Right ventricle myocardium inferior (tissue), 1 donor: Measurements from ENCODE around the gene TMEM184C. TPM values are rescaled to one million over a fixed set of nuclear protein-coding genes. Genes with fewer than 3 reads are reported as not detected.

Experiments used
- ATAC-seq: fragments of 200-7000 bp; cut with Tn5 transposase; one replicate; pipeline ENCODE4 v1.9.1; 2020; ENCODE audit warnings: mild to moderate bottlenecking, moderate library complexity
- DNase-seq: peaks from one replicate; pipeline ENCODE4 v3.0.0; 2021; ENCODE audit errors: missing footprints
- intact Hi-C: fragments of 100-400 bp; cut with DNase I; formaldehyde crosslinking; loops from one replicate; pipeline ENCODE4 v1.11.0; 2022
- total RNA-seq: library from RNA; stranded (reverse); fragmentation: NEBNext Ultra II Directional; extraction: Animal tissue kit (Norgen Biotek cat#: 25700); gene quantifications from one replicate; pipeline ENCODE4 v1.2.1, GENCODE V29; 2021
- donor health status: DM: no; HTN: yes; CAD: no; lungs with severe emphysema.

TMEM184C gene
- total RNA-seq, 1 donor from 2014 or later, result 26.4 TPM

GRCh38 chr4:147639388-147639787 lies 22.2 kb downstream of the TMEM184C start:
- intact Hi-C loops, result no loop called here
- DNase-seq, result no peak
- ATAC-seq, result no peak

DNA sequence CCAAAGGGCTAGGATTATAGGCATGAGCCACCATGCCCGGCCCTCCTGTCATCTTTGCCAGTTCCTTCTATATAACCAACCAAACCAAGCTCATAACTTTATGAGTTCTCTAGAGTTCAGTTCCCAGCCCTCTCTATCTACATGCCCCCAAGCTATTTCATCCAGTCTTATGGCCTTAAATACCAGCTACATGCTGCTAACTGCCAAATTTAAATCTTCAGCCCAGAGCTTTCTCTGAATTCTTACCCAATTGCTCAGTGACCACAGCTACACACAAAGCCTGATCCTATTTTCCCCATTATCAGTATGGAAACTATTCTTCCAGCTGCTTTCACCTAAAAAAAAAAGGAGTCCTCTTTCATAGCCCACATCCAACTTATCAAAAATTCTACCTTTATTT lies 23.1 kb downstream of the TMEM184C start:
- DNase-seq (no peak), ATAC-seq (no peak)
- intact Hi-C loops, result no loop called here

DNA sequence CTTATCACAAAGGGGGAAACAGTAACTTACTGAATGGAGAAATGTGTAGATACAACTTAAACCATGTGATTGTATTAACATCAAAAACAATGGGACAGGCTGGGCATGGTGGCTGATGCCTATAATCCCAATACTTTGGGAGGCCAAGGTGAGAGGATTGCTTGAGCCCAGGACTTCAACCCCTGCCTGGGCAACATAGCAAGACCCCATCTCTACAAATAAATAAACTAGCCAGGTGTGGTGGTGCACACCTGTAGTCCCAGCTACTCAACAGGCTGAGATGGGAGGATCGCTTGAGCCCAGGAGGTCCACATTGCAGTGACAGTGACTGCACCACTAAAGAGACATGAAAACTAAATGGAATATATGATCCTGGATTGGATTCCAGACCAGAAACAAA lies 26.4 kb downstream of the TMEM184C start:
- ATAC-seq, result no peak
- intact Hi-C loops, result no loop called here
- DNase-seq, result no peak

DNA sequence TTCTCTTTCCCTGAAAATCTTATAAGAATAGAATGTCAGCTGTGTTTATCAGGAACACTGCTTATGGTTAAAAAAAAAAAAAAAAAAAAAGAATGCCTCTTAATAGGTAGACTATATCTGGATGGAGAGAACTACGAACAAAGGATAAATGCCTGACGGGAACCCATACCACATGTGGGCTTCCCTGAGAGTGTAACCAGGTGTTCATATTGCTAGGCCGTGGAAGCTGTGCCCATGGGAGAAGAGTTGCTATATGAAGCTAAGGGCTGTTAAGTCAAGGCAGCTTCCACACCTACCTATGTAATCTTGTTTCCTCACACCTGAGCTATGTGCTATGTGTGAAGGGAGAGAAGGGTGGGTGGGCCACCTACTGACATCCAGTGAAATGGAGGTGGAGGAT lies 27.3 kb downstream of the TMEM184C start:
- no peak for DNase-seq
- ATAC-seq, result no peak
- intact Hi-C loops, result no loop called here

DNA sequence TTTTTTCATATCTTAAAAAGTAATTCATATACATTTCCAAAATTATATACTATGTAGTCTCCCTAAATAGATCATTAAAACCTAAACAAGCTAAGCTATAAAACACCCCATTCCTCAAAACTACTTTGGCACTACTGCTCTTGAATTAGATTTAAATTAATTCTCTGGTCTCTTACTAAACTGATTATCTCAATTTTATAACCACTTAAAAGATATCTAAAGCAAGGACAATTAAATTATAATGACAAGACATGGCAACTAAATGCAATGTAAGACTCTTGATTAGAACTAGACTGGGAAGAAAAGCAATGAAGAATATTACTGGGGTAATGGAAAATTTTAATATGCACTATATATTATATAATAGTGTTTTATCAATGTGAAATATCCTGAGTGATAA lies 27.9 kb downstream of the TMEM184C start:
- intact Hi-C loops, result no loop called here
- ATAC-seq (no peak), DNase-seq (no peak)

- ATAC-seq (no peak), DNase-seq (no peak)
- intact Hi-C loops, result no loop called here
Measured at GRCh38 chr4:147648656-147649055, 31.5 kb downstream of the TMEM184C start.

- DNase-seq (no peak), ATAC-seq (no peak)
- intact Hi-C loops, result no loop called here
Measured at GRCh38 chr4:147651563-147651962, 34.4 kb downstream of the TMEM184C start.

- ATAC-seq (no peak), DNase-seq (no peak)
- intact Hi-C loops, result no loop called here
Measured at GRCh38 chr4:147655639-147656038, 38.4 kb downstream of the TMEM184C start.

DNA sequence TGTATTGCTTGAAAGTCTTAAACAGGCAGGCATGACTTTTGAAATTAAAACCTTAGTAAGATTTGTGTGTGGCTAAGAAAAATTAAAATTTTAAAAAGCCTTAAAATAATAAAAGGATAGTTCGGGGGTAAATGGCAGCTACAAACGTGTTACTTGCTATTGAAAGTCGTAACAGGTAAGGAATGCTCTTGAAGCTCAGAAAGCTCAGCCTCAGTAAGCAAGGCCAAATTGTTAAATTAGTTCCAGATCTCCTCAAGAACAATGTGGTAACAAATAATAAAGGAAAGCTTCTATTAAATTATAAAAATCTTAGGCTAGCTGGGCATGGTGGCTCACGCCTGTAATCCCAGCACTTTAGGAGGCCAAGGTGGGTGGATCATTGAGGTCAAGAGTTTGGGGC lies 41.3 kb downstream of the TMEM184C start:
- intact Hi-C loops, result no loop called here
- no peak for DNase-seq
- no peak for ATAC-seq

DNA sequence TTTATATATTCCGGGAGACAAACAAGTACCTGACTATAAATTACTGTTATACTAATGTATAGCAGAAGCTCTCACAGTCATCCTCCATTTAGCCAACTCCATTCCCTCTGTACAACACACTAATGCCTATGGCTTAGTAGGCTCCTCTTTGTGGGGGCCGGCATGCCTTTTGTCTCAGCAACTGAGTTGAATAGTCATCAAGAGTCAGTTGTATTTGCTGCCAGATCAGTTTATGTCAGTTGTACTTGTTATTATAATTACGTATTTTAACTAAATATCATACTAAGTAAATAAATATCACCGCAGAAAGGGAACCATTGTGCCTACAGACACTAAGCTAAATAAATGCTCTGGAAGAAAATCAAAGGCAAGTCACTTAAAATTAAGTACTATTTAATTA lies 56.9 kb downstream of the TMEM184C start:
- no peak for ATAC-seq
- intact Hi-C loops, result no loop called here
- DNase-seq, result no peak

- intact Hi-C loops, result no loop called here
- DNase-seq, result no peak
- no peak for ATAC-seq
Measured at GRCh38 chr4:147674496-147674895, 57.3 kb downstream of the TMEM184C start.

DNA sequence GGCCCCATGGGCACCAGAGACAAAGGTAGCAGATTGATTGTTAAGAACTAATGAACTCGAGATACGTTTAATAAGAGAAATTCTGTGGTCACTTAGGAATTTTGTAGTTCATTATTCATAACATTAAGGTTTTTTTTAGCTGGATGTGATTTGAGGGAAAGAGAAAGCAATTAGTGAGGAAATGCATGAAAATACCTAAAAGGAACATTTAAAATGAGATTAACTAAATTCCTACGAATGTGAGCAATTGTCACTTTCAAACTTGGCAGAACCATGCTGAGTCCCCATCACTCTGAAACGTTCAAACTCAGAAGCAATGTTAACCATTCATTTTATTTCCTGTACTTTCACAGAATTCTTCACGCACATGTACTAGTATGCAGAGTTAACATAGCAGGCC lies 60.9 kb downstream of the TMEM184C start:
- intact Hi-C loops, result no loop called here
- ATAC-seq (no peak), DNase-seq (no peak)

- intact Hi-C loops, result no loop called here
- ATAC-seq (no peak), DNase-seq (no peak)
Measured at GRCh38 chr4:147678796-147679549, 61.8 kb downstream of the TMEM184C start.

DNA sequence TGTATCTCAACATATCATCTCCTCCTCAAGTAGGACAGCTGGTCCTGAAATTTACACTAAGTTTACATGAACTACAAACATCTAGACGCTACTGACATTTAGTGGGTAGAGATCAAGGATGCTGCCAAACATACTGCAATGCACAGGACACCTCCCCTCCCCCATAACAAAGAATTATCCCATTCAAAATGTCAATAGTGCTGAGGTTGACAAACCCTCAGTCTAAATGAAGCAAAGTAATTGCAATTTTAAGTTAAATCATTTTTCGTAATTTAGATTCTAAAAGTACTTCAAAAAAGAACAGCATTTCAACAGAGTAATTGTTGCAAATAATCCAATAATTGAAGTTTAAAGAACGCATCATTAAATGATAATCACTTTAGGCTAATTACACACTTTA lies 65.6 kb downstream of the TMEM184C start:
- intact Hi-C loops, result no loop called here
- DNase-seq (no peak), ATAC-seq (no peak)

DNA sequence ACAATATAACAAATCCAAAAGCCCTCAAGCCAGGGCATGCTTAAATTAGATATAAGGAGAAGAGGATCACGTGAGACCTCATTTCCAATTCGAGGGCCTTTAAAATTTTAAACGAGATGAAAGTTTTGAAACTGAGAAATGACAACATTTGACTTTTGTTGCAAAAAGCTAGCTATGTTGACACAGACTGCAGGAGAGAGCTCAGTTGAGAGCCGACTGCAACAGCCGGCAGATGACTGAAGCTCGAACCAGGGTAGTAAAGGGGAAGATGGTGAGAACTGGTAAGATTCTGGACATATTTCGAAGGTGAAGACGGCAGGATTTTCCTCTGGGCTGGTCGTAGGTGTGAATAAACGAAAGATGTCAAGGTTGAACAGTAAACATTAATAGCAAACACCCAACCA lies 66.0 kb downstream of the TMEM184C start:
- ATAC-seq (peak; percentile 43), DNase-seq (no peak)
- intact Hi-C loops, result no loop called here

GRCh38 chr4:147683717-147684700 lies 66.8 kb downstream of the TMEM184C start, which contains the start of gene PRMT9:
TSS of gene PRMT9 (minus strand) at chr4:147684163. CDS start at chr4:147683987, 176 bp downstream.
- intact Hi-C loops, result no loop called here
- DNase-seq (peak; percentile 96), ATAC-seq (peak; percentile 99)

DNA sequence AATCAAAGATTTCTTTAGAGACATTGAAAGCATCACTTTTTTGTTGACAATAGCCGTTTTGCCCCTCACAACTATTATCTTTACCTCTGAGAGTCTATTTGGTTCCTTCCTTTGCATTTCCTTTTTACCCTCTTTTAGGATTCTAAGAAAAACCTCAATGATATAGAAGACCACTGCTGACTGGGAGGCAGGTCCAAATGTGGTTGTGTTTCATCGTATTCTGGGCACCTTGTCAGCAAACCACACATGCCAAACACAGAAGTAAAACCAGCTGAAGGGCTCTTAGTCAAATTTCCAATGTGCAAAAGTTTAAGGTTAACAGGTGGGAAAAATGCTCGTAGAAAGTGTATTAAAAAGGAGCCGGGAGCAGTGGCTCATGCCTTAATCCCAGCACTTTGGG lies 71.9 kb downstream of the TMEM184C start:
- DNase-seq, result no peak
- intact Hi-C loops, result no loop called here
- no peak for ATAC-seq

DNA sequence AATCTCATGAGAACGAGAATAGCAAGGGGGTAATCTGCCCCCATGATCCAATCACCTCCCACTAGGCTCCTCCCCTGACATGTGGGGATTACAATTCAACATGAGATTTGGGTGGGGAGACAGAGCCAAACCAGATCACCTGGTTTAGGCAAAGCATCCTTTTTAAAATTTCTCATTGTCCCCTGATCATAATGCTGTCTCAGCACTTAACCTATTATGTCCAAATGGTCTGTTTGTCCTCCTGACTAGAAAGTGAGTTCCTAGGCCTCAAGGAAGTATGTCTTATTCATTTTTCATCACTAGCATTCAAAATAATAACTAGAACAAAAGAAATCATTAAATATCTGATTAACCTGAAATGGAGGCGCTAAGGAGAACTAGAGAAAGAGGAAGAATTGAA lies 74.6 kb downstream of the TMEM184C start:
- intact Hi-C loops, result no loop called here
- no peak for ATAC-seq

DNA sequence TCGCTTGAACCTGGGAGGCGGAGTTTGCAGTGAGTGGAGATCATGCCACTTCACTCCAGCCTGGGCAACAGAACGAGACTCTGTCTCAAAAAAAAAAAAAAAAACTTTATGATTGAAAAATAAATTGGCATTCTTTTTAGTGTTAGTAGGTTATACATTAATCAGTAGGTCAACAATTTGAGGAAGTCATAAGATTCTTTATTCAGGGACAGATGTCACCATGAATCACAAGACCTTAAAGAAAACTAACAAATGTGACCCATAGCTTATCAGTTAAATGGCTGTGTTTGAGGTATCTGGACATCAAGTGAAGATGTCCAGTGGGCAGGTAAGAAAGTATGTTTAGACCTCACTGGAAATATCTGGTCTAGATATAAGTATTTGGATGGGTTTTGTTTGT lies 76.0 kb downstream of the TMEM184C start:
- DNase-seq, result no peak
- ATAC-seq, result no peak
- intact Hi-C loops, result no loop called here

More for the DNA sequence above, 74.6 kb downstream of the TMEM184C start:
- DNase-seq, result no peak

- no peak for ATAC-seq
- no peak for DNase-seq
- intact Hi-C loops, result no loop called here
Measured at GRCh38 chr4:147696866-147697265, 79.7 kb downstream of the TMEM184C start.
